HL-60 (cell line): ENCODE measurements around the gene AFAP1L2.

Source experiments
- GABPA ChIP-seq: IDR thresholded peaks from 2 replicates; pipeline ENCODE4 v1.6.1; 2012; ENCODE audit warnings: low read depth
- POLR2AphosphoS5 ChIP-seq: IDR thresholded peaks from 2 replicates; pipeline ENCODE4 v1.6.1; 2012; ENCODE audit warnings: low read depth
- SPI1 ChIP-seq: IDR thresholded peaks from 2 replicates; pipeline ENCODE4 v1.6.1; 2012; ENCODE audit warnings: low read depth, mild to moderate bottlenecking, borderline replicate concordance
- TF ChIP-seq, protein P1 (sequence below): IDR thresholded peaks from 2 replicates; pipeline ENCODE4 v1.6.1; 2012; ENCODE audit warnings: low read depth; ENCODE audit not compliant: insufficient replicate concordance
- TF ChIP-seq, protein P2 (sequence below): IDR thresholded peaks from one replicate; pipeline ENCODE4 v1.5.1; 2011; ENCODE audit warnings: low read length, control low read depth, inconsistent platforms; ENCODE audit not compliant: insufficient read depth

DNA sequence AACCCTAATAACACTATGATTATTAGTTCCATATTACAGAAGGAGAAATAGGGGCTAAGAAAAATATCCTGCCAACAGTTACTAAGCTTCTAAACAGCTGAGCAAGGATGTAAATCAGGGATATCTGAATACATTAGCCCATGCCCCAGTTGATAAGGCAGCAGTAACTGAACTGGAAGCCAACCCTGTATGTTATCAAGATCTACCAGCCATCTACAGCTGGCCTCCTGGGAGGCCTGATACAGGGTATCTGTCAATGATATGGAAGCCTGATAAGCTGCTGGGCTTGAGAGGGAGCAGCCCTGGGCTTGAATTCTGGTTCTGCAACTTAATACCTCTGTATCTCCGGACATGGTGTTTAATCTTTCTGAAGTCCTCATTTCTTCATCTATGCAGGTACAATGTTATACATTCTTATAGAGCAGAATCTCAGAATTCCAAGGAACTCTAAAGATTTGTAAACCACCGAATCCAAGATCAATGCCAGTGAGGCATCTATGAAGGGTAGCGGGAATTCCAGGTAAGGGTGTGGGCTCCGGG is 37.9 kb upstream of the AFAP1L2 start:
- TF ChIP-seq, protein P1, sequence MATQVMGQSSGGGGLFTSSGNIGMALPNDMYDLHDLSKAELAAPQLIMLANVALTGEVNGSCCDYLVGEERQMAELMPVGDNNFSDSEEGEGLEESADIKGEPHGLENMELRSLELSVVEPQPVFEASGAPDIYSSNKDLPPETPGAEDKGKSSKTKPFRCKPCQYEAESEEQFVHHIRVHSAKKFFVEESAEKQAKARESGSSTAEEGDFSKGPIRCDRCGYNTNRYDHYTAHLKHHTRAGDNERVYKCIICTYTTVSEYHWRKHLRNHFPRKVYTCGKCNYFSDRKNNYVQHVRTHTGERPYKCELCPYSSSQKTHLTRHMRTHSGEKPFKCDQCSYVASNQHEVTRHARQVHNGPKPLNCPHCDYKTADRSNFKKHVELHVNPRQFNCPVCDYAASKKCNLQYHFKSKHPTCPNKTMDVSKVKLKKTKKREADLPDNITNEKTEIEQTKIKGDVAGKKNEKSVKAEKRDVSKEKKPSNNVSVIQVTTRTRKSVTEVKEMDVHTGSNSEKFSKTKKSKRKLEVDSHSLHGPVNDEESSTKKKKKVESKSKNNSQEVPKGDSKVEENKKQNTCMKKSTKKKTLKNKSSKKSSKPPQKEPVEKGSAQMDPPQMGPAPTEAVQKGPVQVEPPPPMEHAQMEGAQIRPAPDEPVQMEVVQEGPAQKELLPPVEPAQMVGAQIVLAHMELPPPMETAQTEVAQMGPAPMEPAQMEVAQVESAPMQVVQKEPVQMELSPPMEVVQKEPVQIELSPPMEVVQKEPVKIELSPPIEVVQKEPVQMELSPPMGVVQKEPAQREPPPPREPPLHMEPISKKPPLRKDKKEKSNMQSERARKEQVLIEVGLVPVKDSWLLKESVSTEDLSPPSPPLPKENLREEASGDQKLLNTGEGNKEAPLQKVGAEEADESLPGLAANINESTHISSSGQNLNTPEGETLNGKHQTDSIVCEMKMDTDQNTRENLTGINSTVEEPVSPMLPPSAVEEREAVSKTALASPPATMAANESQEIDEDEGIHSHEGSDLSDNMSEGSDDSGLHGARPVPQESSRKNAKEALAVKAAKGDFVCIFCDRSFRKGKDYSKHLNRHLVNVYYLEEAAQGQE, result no peak
- TF ChIP-seq, protein P2, sequence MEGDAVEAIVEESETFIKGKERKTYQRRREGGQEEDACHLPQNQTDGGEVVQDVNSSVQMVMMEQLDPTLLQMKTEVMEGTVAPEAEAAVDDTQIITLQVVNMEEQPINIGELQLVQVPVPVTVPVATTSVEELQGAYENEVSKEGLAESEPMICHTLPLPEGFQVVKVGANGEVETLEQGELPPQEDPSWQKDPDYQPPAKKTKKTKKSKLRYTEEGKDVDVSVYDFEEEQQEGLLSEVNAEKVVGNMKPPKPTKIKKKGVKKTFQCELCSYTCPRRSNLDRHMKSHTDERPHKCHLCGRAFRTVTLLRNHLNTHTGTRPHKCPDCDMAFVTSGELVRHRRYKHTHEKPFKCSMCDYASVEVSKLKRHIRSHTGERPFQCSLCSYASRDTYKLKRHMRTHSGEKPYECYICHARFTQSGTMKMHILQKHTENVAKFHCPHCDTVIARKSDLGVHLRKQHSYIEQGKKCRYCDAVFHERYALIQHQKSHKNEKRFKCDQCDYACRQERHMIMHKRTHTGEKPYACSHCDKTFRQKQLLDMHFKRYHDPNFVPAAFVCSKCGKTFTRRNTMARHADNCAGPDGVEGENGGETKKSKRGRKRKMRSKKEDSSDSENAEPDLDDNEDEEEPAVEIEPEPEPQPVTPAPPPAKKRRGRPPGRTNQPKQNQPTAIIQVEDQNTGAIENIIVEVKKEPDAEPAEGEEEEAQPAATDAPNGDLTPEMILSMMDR, result no peak
- TF ChIP-seq POLR2AphosphoS5 (no peak), SPI1 (no peak), GABPA (no peak)
